Fibroblast of skin of right quadriceps (primary cell): Measurements from ENCODE around the gene ZNF732.
"Not testable (repeated sequence)": the region's sequence is repeated elsewhere in the genome, so short reads cannot be mapped to it uniquely, and the experiment has no call there.

Experiments
- DNase-seq: peaks from one replicate; pipeline ENCODE4 v3.0.0-alpha.2; 2013

ZNF732 gene

DNA sequence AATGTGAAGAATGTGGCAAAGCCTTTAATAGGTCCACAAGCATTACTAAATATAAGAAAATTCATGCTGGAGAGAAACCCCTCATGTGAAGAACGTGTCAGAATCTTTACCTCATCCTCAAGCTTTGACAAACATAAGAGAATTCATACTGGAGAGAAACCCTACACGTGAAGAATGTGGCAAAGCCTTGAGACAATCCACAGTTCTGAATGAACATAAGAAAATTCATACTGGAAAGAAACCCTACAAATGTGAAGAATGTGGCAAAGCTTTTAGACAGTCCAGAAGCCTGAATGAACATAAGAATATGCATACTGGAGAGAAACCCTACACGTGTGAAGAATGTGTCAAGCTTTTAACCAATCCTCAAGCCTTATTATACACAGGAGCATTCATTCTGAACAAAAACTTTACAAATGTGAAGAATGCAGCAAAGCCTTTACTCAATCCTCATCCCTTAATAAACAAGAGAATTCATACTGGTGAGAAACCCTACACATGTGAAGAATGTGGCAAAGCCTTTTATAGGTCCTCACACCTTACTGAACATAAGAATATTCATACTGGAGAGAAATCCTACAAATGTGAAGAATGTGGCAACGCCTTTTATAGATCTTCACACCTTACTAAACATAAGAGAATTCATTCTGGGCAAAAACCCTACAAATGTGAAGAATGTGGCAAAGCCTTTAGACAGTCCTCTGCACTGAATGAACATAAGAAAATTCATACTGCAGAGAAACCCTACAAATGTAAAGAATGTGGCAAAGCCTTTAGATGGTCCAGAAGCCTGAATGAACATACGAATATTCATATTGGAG, 51.1 kb downstream of the ZNF732 start:
- no peak for DNase-seq

DNA sequence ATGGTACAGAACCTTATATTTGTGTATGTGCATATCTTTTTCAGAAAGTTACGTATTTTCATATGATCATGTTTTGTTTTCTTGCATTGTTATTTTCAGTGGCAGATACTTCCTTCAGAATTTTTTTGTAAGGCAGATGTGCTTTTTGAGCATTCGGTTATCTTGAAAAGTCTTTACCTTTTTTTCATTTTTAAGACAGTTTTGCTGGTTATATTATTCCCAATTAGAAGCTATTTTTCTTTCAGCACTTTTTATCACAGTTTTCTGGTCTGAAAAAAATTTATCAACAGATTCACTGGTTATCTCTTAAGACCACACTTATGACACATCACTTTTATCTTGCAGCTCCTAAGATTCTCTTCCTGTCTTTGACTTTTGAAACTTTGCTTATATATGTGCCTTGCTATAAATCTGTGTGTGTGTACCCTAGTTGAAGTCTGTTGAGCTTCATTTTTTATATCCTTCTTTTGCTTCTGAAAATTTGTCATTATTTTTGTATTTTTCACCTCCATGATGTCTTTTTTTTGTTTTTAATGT, 53.1 kb downstream of the ZNF732 start:
- no peak for DNase-seq

DNA sequence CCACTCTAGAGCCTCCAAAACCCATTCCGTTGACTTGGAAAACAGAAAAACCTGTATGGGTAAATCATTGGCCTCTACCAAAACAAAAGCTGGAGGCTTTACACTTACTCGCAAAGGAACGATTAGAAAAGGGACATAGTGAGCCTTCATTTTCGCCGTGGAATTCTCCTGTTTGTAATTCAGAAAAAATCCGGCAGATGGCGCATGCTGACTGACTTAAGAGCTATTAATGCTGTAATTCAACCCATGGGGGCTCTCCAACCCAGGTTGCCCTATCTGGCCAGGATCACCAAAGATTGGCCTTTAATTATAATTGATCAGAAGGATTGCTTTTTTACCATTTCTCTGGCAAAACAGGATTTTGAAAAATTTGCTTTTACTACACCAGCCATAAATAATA, 60.8 kb downstream of the ZNF732 start:
- DNase-seq, result peak; percentile 1

DNA sequence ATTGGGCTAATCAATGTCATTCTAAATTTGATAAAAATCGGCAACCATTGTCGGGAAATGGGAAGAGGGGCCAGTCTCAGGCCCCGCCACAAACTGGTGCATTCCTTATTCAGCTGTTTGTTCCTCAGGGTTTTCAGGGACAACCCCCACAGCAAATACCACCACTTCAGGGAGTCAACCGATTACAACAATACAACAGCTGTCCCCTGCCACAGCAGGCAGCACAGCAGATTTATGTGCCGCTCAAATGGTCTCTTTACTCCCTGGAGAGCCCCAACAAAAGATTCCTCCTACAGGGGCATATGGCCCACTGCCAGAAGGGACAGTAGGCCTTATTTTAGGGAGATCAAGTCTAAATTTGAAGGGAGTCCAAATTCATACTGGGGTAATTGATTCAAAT, 61.8 kb downstream of the ZNF732 start:
- DNase-seq, result no peak

DNA sequence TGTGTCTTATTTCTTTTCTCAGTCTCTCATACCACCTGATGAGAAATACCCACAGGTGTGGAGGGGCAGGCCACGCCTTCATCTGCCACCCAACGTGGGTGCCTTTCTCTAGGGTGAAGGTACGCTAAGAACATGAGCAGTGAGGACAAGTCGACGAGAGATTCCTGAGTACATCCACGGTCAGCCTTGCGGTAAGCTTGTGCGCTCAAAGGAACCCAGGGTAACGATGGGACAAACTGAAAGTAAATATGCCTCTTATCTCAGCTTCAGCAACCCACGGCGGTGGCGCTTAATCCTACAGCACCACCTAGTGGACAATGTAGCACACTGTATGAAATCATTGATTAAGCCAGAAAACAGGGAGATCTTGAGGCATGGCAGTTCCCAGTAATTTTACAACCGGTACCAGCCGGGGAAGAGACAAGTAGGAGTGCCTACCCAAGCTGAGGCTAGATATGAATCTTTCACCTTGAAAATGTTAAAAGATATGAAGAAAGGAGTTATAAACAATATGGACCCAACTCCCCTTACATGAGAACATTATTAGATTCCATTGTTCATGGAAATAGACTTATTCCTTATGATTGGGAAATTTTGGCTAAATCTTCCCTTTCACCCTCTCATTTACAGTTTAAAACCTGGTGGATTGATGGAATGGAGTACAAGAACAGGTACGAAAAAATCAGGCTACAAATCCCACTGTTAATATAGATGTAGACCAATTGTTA, 63.0 kb downstream of the ZNF732 start:
- DNase-seq, result peak; percentile 1

DNA sequence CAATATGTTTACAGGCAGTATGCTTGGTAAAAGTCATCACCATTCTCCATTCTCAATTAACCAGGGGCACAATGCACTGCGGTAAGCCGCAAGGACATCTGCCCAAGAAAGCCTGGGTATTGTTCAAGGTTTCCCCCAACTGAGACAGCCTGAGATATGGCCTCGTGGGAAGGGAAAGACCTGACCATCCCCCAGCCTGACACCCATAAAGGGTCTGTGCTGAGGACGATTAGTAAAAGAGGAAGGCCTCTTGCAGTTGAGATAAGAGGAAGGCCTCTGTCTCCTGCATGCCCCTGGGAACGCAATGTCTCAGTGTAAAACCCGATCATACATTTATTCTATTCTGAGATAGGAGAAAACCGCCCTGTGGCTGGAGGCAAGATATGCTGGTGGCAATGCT, 63.9 kb downstream of the ZNF732 start:
- DNase-seq, result not testable (repeated sequence)

DNA sequence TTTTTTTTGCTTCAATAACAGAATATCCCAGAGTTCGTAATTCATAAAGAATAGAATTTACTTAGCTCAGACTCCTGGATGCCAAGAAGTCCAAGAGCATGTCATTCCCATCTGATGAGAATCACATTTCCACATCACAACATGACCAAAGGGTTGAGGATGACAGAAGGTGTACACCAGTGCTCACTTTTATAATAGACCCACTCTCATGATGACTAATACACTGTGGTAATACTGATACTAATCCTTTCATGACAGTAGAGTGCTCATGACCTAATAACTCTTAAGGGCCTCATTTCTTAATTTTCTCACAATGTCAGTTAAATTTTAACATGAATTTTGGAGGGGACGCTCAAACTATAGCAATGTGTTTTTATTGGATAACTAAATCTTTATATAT, 69.2 kb downstream of the ZNF732 start:
- no peak for DNase-seq

DNA sequence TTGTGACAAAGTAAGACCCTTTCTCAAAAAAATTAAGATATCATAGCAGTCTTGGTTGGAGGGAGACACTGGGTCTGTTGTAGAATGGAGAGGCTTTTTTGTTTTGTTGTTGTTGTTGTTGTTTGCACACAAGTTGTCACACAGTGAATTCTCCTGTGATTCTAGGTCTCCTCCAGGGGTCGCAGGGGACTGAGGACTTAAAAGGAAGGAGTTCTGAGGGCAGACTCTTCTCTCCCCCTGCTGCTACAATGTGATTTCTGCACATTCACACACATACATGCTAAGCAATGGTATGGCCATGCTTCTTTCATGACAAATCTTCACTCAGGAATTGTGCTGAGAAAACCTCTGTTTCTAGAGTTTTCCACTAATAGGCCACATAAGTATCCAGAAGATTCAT, 71.1 kb downstream of the ZNF732 start:
- DNase-seq, result no peak

DNA sequence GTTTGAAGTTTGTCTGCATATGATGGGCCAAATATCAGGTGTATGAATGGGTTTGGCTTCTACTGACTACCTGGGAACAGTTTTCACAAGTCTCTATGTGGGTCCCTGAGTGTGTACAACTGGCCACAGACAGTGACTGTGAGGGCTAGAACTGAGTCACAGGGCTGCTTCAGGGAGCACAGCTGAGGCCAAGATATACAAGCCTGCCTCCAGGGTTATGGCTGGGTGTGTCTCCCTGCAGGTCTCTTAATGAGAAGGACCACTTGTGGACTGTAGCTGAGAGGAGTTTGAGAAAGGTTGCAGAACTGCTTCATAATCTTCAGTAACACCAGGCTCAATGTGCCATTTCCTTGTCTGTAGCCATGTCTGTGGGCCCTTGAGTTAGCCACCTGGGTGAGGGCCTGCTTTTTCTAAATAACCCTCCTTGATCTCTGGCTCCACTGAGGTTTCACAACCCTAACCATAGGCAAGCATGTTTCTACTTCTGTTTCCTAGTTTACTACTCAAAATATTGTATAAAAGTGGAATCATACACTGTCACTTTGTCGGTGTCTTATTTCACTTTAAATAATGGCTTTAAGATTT, 81.3 kb downstream of the ZNF732 start:
- no peak for DNase-seq
